ENCODE results near the gene RIMS4.
A peak's percentile ranks its signal among the peaks of the same experiment; 100 is the strongest.

GRCh38 chr20:44752099-44752931 is 58.0 kb downstream of the RIMS4 start:
- TF ChIP-seq ZNF263 (CRISPR knock-in tag; IDR thresholded peaks at IDR 0.05) (peak; percentile 52; the same call in 1 of the 2 replicates), CTCF (CRISPR knock-in tag; IDR thresholded peaks at IDR 0.05) (no peak), SMC3 (IDR thresholded peaks at IDR 0.05; ENCODE audit: low read length) (no peak), ZNF883 (CRISPR knock-in tag; IDR thresholded peaks at IDR 0.05; ENCODE audit: not compliant biosample characterization) (no peak), KDM6A (CRISPR knock-in tag; IDR thresholded peaks at IDR 0.05; ENCODE audit: low read depth) (no peak), ARHGAP35 (CRISPR knock-in tag; IDR thresholded peaks at IDR 0.05; ENCODE audit: borderline replicate concordance) (no peak), ZNF616 (CRISPR knock-in tag; IDR thresholded peaks at IDR 0.05; ENCODE audit: low read depth) (no peak), ZNF33B (CRISPR knock-in tag; IDR thresholded peaks at IDR 0.05) (no peak), U2AF1 (optimal IDR thresholded peaks at IDR 0.05; ENCODE audit: low read depth, low read length) (no peak)
- TF ChIP-seq, protein P1, sequence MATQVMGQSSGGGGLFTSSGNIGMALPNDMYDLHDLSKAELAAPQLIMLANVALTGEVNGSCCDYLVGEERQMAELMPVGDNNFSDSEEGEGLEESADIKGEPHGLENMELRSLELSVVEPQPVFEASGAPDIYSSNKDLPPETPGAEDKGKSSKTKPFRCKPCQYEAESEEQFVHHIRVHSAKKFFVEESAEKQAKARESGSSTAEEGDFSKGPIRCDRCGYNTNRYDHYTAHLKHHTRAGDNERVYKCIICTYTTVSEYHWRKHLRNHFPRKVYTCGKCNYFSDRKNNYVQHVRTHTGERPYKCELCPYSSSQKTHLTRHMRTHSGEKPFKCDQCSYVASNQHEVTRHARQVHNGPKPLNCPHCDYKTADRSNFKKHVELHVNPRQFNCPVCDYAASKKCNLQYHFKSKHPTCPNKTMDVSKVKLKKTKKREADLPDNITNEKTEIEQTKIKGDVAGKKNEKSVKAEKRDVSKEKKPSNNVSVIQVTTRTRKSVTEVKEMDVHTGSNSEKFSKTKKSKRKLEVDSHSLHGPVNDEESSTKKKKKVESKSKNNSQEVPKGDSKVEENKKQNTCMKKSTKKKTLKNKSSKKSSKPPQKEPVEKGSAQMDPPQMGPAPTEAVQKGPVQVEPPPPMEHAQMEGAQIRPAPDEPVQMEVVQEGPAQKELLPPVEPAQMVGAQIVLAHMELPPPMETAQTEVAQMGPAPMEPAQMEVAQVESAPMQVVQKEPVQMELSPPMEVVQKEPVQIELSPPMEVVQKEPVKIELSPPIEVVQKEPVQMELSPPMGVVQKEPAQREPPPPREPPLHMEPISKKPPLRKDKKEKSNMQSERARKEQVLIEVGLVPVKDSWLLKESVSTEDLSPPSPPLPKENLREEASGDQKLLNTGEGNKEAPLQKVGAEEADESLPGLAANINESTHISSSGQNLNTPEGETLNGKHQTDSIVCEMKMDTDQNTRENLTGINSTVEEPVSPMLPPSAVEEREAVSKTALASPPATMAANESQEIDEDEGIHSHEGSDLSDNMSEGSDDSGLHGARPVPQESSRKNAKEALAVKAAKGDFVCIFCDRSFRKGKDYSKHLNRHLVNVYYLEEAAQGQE (IDR thresholded peaks at IDR 0.05; ENCODE audit: borderline replicate concordance in 1 of 2, low read depth in 1 of 2, low read length in 2 of 2): no peak
